Mucosa of descending colon (tissue), 3 donors: ENCODE measurements around the gene EPG5. TPM values are rescaled to one million over a fixed set of nuclear protein-coding genes. Genes with fewer than 3 reads are reported as not detected.
"Not testable (repeated sequence)": the region's sequence is repeated elsewhere in the genome, so short reads cannot be mapped to it uniquely, and the experiment has no call there.

Experiments
- ATAC-seq: fragments of 200-7000 bp; cut with Tn5 transposase; one replicate; pipeline ENCODE4 v1.9.1; 2020; ENCODE audit warnings: mild to moderate bottlenecking, moderate library complexity
- DNase-seq, 3 donors: peaks; one replicate each; pipeline ENCODE4 v3.0.0-alpha.2; 2020
- H3K36me3 ChIP-seq: fragments of 200-600 bp; one replicate; pipeline ENCODE4 v1.8.0; 2021; ENCODE audit warnings: low read depth, mild to moderate bottlenecking
- H3K4me1 ChIP-seq: fragments of 200-600 bp; one replicate; pipeline ENCODE4 v1.8.0; 2021; ENCODE audit warnings: low read depth, mild to moderate bottlenecking
- H3K4me3 ChIP-seq: fragments of 200-600 bp; one replicate; pipeline ENCODE4 v1.8.0; 2021; ENCODE audit warnings: mild to moderate bottlenecking
- H3K9me3 ChIP-seq: fragments of 200-600 bp; one replicate; pipeline ENCODE4 v1.8.0; 2021; ENCODE audit warnings: mild to moderate bottlenecking
- CTCF ChIP-seq: fragments of 200-600 bp; IDR thresholded peaks from one replicate; pipeline ENCODE4 v1.8.0; 2022; ENCODE audit warnings: antibody characterized with exemption, mild to moderate bottlenecking
- intact Hi-C, 2 donors: fragments of 100-400 bp; cut with DNase I in 1 of 2; cut with micrococcal nuclease in 1 of 2; formaldehyde crosslinking; loops; one replicate each; pipeline versions ENCODE4 v1.11.0 to v1.11.1; 2022; cut with DNase I, micrococcal nuclease
- total RNA-seq, 3 donors: library from RNA; stranded (reverse); fragmentation: NEBNext Ultra II Directional in 2 of 3; extraction: Animal tissue kit (Norgen Biotek cat#: 25700) in 2 of 3; gene quantifications; one replicate each; pipeline versions ENCODE4 v1.2.1 to v1.2.4, GENCODE V29; 2021 to 2023
- donor health status: DM: no; HTN: no; CAD: no; lungs with moderate emphysema.
- donor health status: DM: no; HTN: no; CAD: no.
- donor health status: DM: no; HTN: yes; CAD: no.

The EPG5 gene
- total RNA-seq, 3 donors from 2014 or later = 21.7 to 29.0 (median 25.6) TPM

- intact Hi-C loops = no loop called here
- no peak for DNase-seq
- no peak for ATAC-seq
- Histone ChIP-seq H3K9me3 (no peaks in the 10 kb centered on the region), H3K4me1 (no peaks in the 10 kb centered on the region), H3K36me3 (no peaks in the 10 kb centered on the region), H3K4me3 (no peak overlapping the region)
- no peak for TF ChIP-seq CTCF
These were observed 32.4 kb upstream of the EPG5 start for GRCh38 chr18:45999536-45999935.

DNA sequence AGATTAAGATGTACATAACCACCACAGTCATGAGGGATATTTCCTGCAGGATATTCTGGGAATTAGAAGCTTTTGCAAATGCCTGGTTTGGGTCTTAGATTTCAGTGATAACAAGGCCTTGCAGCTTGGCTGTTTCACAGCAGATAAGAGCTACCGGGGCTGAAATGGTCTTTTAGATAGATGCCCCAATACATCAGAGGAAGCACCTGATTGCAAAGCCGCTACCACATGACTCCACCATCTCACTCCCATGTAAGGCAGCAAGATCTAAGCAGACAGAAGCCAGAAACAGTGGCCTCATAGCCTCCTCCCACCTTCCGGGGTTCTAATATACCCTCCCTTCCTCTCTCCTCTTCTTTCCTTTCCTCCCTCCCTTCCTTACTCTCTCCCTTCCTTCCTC lies 31.1 kb upstream of the EPG5 start:
- ATAC-seq (peak; percentile 31), DNase-seq (no peak)
- Histone ChIP-seq H3K36me3 (no peaks in the 10 kb centered on the region), H3K4me3 (no peak overlapping the region), H3K4me1 (no peaks in the 10 kb centered on the region), H3K9me3 (no peaks in the 10 kb centered on the region)
- intact Hi-C loops = no loop called here
- no peak for TF ChIP-seq CTCF

GRCh38 chr18:45997700-45998151 lies 30.6 kb upstream of the EPG5 start:
- intact Hi-C loops = no loop called here
- H3K4me3 ChIP-seq = no peak overlapping the region

GRCh38 chr18:45995461-45995860 lies 28.3 kb upstream of the EPG5 start:
- no peaks in the 10 kb centered on the region for H3K4me1 ChIP-seq
- intact Hi-C loops = no loop called here
- ATAC-seq (no peak), DNase-seq (no peak)
- no peaks in the 10 kb centered on the region for H3K36me3 ChIP-seq
- no peak for TF ChIP-seq CTCF
- no peak overlapping the region for H3K4me3 ChIP-seq
- H3K9me3 ChIP-seq = no peaks in the 10 kb centered on the region

More at GRCh38 chr18:45997700-45998151, 30.6 kb upstream of the EPG5 start:
- H3K4me1 ChIP-seq = no peaks in the 10 kb centered on the region
- H3K9me3 ChIP-seq = no peaks in the 10 kb centered on the region
- no peak for TF ChIP-seq CTCF
- no peak for DNase-seq
- ATAC-seq = peak; percentile 16
- H3K36me3 ChIP-seq = no peaks in the 10 kb centered on the region

DNA sequence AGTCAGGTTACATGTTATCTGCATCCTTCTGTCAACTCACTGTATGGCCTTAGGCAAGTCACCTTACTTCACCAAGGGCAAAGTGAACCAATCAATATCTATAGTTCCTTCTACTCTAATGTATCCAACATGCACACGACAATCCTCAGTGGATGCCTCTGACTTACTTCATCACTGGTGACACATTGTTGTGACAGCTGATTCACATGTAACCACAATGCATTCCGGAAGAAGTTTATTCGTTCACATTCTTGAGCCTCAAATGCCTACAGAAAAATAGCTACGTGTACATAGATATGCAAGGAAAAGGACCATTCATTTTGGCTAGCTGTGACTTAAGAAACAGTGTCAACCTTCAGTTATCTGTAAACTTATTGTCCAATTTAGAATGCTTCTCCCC lies 26.3 kb upstream of the EPG5 start:
- no peaks in the 10 kb centered on the region for H3K9me3 ChIP-seq
- no peaks in the 10 kb centered on the region for H3K4me1 ChIP-seq
- H3K4me3 ChIP-seq = no peak overlapping the region
- no peak for ATAC-seq
- intact Hi-C loops = no loop called here
- TF ChIP-seq CTCF = no peak
- no peak for DNase-seq
- no peaks in the 10 kb centered on the region for H3K36me3 ChIP-seq

DNA sequence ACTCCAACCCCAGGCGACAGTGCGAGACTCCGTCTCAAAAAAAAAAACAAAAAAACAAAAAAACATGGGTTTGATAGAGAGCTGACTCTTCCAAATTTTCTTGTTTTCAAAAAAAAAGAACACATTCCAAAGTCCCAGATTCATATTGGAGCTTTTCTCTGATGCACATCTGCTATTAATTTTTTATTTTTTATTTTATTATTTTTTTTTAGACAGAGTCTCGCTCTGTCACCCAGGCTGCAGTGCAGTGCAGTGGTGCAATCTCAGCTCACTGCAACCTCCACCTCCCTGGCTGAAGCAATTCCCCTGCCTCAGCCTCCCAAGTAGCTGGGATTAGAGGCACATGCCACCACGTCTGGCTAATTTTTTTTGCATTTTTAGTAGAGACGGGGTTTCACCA lies 25.4 kb upstream of the EPG5 start:
- intact Hi-C loops, DNase-seq, H3K9me3 ChIP-seq, H3K4me3 ChIP-seq, H3K36me3 ChIP-seq, H3K4me1 ChIP-seq, ATAC-seq: not testable (repeated sequence)
